Measurements from ENCODE around the gene CDCP2. TPM values are rescaled to one million over a fixed set of nuclear protein-coding genes. Genes with fewer than 3 reads are reported as not detected.

Gene CDCP2
- total RNA-seq, 1 donor from 2014 or later = not detected

DNA sequence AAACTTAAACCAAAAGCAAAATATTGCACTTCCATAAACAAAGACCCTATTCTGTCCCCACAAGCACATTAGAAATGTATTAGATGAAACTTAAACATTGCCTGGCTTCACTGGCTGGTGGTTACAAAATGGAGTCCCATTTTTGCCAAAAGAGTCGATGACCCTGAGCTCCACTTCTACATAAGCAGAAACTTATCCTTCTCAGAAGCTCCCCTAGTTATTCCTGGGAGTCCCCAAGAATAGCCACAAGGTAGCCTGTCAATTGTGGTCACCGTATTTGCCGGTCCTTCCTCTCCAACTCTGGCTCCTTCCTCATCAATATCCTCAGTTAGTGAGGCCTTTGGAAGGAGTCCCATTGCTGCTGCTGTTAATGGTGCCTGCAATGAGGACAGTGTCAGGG lies 37.3 kb downstream of the CDCP2 start:
- Histone ChIP-seq H3K27ac (no peak overlapping the region), H3K4me1 (peaks cover 10% of the 10 kb centered on the region), H3K27me3 (no peaks in the 10 kb centered on the region), H3K4me3 (no peak overlapping the region), H3K9me3 (no peaks in the 10 kb centered on the region), H3K36me3 (no peaks in the 10 kb centered on the region)
- TF ChIP-seq, protein P1, sequence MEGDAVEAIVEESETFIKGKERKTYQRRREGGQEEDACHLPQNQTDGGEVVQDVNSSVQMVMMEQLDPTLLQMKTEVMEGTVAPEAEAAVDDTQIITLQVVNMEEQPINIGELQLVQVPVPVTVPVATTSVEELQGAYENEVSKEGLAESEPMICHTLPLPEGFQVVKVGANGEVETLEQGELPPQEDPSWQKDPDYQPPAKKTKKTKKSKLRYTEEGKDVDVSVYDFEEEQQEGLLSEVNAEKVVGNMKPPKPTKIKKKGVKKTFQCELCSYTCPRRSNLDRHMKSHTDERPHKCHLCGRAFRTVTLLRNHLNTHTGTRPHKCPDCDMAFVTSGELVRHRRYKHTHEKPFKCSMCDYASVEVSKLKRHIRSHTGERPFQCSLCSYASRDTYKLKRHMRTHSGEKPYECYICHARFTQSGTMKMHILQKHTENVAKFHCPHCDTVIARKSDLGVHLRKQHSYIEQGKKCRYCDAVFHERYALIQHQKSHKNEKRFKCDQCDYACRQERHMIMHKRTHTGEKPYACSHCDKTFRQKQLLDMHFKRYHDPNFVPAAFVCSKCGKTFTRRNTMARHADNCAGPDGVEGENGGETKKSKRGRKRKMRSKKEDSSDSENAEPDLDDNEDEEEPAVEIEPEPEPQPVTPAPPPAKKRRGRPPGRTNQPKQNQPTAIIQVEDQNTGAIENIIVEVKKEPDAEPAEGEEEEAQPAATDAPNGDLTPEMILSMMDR (IDR thresholded peaks at IDR 0.05) = no peak
- TF ChIP-seq POLR2AphosphoS5 (IDR thresholded peaks at IDR 0.05; ENCODE audit: insufficient read depth in 1 of 2, low read depth in 1 of 2) (no peak), POLR2A (IDR thresholded peaks at IDR 0.05) (no peak)
- intact Hi-C loops (cut with DNase I) = no loop called here
- DNase-seq (ENCODE audit: extremely low spot score in 2 of 2) = no peak

DNA sequence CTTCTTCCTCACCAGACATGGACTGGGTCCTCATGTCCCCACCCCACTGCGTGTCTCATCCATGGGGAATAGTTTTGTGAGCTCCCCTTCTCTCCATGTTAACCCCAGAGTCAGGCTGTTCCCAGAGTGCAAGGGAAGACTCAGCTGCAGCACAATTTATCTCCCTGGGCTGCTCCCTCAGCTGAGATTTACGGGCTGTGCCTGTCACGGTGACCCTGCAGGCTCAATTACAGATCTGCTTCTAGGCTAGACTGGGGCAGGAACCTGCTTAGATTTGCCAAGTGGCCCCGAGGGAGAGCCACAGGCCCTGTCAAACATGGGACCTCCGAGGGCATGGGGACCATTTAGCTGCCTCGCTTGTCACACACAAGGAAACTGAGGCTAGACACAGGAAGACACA lies 37.8 kb downstream of the CDCP2 start:
- no peaks in the 10 kb centered on the region for H3K27me3 ChIP-seq
- no peak for DNase-seq (ENCODE audit: extremely low spot score in 2 of 2)
- no peaks in the 10 kb centered on the region for H3K9me3 ChIP-seq
- no peak overlapping the region for H3K4me3 ChIP-seq
- H3K27ac ChIP-seq = no peak overlapping the region
- H3K36me3 ChIP-seq = no peaks in the 10 kb centered on the region
- intact Hi-C loops (cut with DNase I) = no loop called here
- TF ChIP-seq, protein P1 (IDR thresholded peaks at IDR 0.05) = no peak
- TF ChIP-seq POLR2AphosphoS5 (IDR thresholded peaks at IDR 0.05; ENCODE audit: insufficient read depth in 1 of 2, low read depth in 1 of 2) (no peak), POLR2A (IDR thresholded peaks at IDR 0.05) (no peak)
- H3K4me1 ChIP-seq = peaks cover 10% of the 10 kb centered on the region

- no peak for DNase-seq (ENCODE audit: extremely low spot score in 2 of 2)
- no peak overlapping the region for H3K4me3 ChIP-seq
- intact Hi-C loops (cut with DNase I) = no loop called here
These were observed 38.8 kb downstream of the CDCP2 start for GRCh38 chr1:54114001-54114400.

GRCh38 chr1:54112705-54113368 lies 40.0 kb downstream of the CDCP2 start:
- TF ChIP-seq POLR2A (IDR thresholded peaks at IDR 0.05) (no peak), POLR2AphosphoS5 (IDR thresholded peaks at IDR 0.05; ENCODE audit: insufficient read depth in 1 of 2, low read depth in 1 of 2) (no peak)
- TF ChIP-seq, protein P1 (IDR thresholded peaks at IDR 0.05) = no peak
- Histone ChIP-seq H3K4me3 (no peak overlapping the region), H3K9me3 (no peaks in the 10 kb centered on the region), H3K36me3 (no peaks in the 10 kb centered on the region), H3K27me3 (no peaks in the 10 kb centered on the region), H3K27ac (no peak overlapping the region), H3K4me1 (peaks cover 10% of the 10 kb centered on the region)
- DNase-seq (ENCODE audit: extremely low spot score in 2 of 2) = no peak
- intact Hi-C loops (cut with DNase I) = no loop called here

More at GRCh38 chr1:54114001-54114400, 38.8 kb downstream of the CDCP2 start:
- Histone ChIP-seq H3K9me3 (no peaks in the 10 kb centered on the region), H3K27ac (no peak overlapping the region), H3K4me1 (peaks cover 10% of the 10 kb centered on the region), H3K27me3 (no peaks in the 10 kb centered on the region), H3K36me3 (no peaks in the 10 kb centered on the region)
- TF ChIP-seq POLR2AphosphoS5 (IDR thresholded peaks at IDR 0.05; ENCODE audit: insufficient read depth in 1 of 2, low read depth in 1 of 2) (no peak), POLR2A (IDR thresholded peaks at IDR 0.05) (no peak)
- TF ChIP-seq, protein P1 (IDR thresholded peaks at IDR 0.05) = no peak

DNA sequence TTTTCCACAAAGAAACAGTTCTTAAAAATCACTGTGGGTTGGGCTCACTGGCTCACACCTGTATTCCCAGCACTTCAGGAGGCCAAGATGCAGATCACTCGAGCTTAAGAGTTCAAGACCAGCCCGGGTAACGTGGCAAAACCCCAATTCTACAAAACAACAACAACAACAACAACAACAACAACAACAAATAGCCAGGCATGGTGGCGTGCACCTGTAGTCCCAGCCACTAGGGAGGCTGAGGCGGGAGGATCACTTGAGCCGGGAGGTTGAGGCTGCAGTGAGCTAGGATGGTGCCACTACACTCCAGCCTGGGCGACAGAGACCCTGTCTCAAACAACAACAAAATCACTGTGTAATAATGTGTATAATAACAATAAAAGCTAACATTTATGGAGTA lies 40.8 kb downstream of the CDCP2 start:
- Histone ChIP-seq H3K27me3 (no peaks in the 10 kb centered on the region), H3K36me3 (no peaks in the 10 kb centered on the region), H3K9me3 (no peaks in the 10 kb centered on the region), H3K27ac (no peak overlapping the region), H3K4me1 (peaks cover 10% of the 10 kb centered on the region), H3K4me3 (no peak overlapping the region)
- peak in 1 of 2 donors; percentile 58 for DNase-seq (ENCODE audit: extremely low spot score in 2 of 2)
- intact Hi-C loops (cut with DNase I) = no loop called here
- TF ChIP-seq POLR2AphosphoS5 (IDR thresholded peaks at IDR 0.05; ENCODE audit: insufficient read depth in 1 of 2, low read depth in 1 of 2) = no peak
- TF ChIP-seq POLR2A (IDR thresholded peaks at IDR 0.05) = no peak
- TF ChIP-seq, protein P1 (IDR thresholded peaks at IDR 0.05) = no peak
